ENCODE results near the gene SYTL4. TPM values are rescaled to one million over a fixed set of nuclear protein-coding genes. Genes with fewer than 3 reads are reported as not detected.

SYTL4 gene
- total RNA-seq, 1 donor from 2014 or later, result 51.4 TPM

DNA sequence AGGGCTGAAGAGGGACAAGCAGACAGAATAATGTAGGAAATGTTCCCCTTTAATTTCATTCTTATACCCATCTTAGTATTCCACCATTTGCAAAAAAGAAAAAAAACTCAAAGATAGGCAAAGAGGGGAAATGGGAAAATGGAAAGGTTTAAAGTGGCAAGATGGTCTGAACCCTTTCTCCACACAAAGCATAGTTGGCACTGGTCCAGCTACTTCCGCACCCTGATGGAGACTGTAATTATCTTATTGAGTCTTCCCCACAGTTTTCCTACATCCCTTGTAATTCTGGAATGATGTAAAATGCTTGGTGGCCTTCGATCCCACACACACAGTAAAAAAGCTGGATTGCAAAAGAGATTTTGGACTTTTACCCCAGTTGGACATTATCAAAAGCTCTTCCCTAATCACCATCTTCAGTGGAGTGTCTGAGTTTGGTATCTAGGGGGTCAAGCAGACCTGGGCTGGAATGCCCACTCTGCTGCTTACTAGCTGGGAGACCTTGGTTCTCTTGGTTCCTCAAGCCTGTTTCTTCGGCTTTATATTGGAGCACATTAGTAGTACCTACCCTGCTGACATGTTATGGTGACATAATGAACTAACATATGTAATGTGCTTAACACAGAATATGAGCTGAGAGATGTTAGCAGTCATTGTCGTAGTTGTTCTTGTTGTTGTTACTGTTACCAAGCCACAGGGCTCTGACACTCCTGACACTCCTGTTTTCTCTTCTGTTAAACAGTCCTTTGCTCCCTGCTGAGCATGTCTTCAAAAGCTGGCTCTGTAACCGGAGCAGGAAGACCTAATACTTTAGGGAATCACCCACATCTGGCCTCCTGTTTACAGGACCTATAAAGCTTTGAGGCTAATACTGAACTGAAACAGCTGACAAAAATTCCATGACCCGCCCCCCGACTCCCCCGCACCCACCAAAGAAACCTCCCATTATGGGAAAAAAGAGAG, 83.2 kb downstream of the SYTL4 start:
- peak; percentile 52 to 76 for DNase-seq (ENCODE audit: low read depth in 2 of 2)

- DNase-seq (ENCODE audit: low read depth in 2 of 2), result no peak
Measured at GRCh38 chrX:100647739-100648138, 84.2 kb downstream of the SYTL4 start.

DNA sequence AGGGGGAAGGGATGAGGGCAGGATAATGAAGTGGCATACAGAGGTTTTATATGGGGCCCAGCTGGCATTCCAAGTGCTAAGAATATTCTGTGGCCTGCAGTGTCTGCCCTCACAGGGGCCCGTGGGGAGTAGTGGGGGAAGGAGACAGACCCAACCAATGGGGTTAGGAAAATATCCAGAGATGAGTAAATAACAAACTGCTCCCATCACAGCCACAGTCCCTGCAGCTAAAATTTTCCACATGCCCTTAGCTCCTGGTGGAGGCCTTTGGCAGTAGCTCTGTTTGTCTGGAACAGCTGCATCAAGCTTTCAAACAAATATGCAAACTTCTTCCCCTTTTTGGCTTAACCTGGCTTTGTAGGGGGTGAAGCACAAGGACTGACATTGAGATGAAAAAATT, 84.8 kb downstream of the SYTL4 start:
- peak in 1 of 2 donors; percentile 71 for DNase-seq (ENCODE audit: low read depth in 2 of 2)

DNA sequence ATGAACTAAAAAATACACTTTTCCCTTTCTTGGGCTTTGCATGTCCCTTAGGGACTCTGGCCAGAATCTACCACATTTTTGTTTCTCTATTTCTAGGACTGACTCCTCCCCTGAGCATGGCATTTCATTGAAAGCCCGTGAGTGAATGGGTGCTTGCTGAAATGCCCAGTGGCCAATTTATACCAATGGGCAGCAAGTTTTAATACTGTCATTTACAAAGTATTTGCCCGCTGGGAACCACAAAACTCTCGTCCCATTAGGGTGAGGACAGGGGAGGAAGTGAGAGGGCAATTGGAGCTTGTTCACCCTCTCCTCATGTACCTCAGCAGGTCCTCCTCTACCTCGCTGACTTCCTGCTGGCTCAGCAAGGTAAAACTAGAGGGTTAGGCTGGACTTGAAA, 86.8 kb downstream of the SYTL4 start:
- DNase-seq (ENCODE audit: low read depth in 2 of 2), result no peak

- DNase-seq (ENCODE audit: low read depth in 2 of 2), result peak; percentile 42 to 91
Measured at GRCh38 chrX:100643956-100644860, 87.7 kb downstream of the SYTL4 start, which contains the start of gene SRPX2. Gene SRPX2 (plus strand): TSS chrX:100644199. CDS start chrX:100646323, 2,124 bp downstream.

- DNase-seq (ENCODE audit: low read depth in 2 of 2), result no peak
Measured at GRCh38 chrX:100643212-100643611, 88.7 kb downstream of the SYTL4 start.

GRCh38 chrX:100642290-100642689, 89.6 kb downstream of the SYTL4 start:
- DNase-seq (ENCODE audit: low read depth in 2 of 2), result no peak

- peak; percentile 63 to 80 for DNase-seq (ENCODE audit: low read depth in 2 of 2)
Measured at GRCh38 chrX:100636321-100636991, 95.5 kb downstream of the SYTL4 start, which contains the start of gene TSPAN6. Gene TSPAN6 (minus strand): TSS chrX:100636806. CDS start chrX:100636694, 112 bp downstream.

DNA sequence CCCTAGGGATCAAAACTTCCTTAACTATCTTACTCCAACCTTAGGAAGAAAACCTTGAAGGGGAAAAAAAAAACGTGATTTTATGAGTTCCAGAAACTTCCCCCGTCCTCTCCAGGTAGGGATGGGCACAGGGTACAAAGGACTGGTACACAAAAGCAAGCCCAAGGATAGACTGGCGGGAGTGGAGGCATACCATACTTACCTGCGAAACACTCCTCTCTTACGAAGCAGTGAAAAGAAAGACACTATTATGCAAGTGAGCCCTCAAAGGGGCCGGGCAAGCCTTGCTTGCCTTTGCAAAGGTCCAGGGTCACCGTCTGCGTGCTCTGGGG, 96.0 kb downstream of the SYTL4 start:
- no peak for DNase-seq (ENCODE audit: low read depth in 2 of 2)

GRCh38 chrX:100635040-100635439, 96.9 kb downstream of the SYTL4 start:
- DNase-seq (ENCODE audit: low read depth in 2 of 2), result no peak

GRCh38 chrX:100625985-100626491, 105.9 kb downstream of the SYTL4 start:
- no peak for DNase-seq (ENCODE audit: low read depth in 2 of 2)

Other genes starting within 250 kb of the SYTL4 start
- not detected in 2 replicates for gene TNMD, start 147.2 kb downstream of the SYTL4 start, total RNA-seq
- 54.7 and 117 TPM in 2 replicates for gene TSPAN6, start 95.3 kb downstream of the SYTL4 start, total RNA-seq
- 8.1 and 8.3 TPM in 2 replicates for gene SRPX2, start 87.9 kb downstream of the SYTL4 start, total RNA-seq
- gene CSTF2, start 88.3 kb upstream of the SYTL4 start, total RNA-seq, result 11.1 and 11.9 TPM in 2 replicates
- not detected in 2 replicates for gene NOX1, start 142.2 kb upstream of the SYTL4 start, total RNA-seq
- gene XKRX, start 196.8 kb upstream of the SYTL4 start, total RNA-seq, result under 0.01 TPM in 2 replicates
- gene ARL13A, start 237.6 kb upstream of the SYTL4 start, total RNA-seq, result not detected in 2 replicates